Body of pancreas (tissue), 4 donors: ENCODE measurements around the gene STAT5B. TPM values are rescaled to one million over a fixed set of nuclear protein-coding genes. Genes with fewer than 3 reads are reported as not detected.
"Not testable (repeated sequence)": the region's sequence is repeated elsewhere in the genome, so short reads cannot be mapped to it uniquely, and the experiment has no call there.

Experiments used
- ATAC-seq: fragments of 150-250 bp; one replicate; pipeline ENCODE4 v1.9.1; 2016
- DNase-seq, 4 donors: peaks; one replicate each; pipeline ENCODE4 v3.0.0-alpha.2; 2019
- H3K27ac ChIP-seq, 4 donors: fragments of 200-600 bp; sonication (generic); 1 replicate in 3 of 4; 2 replicates in 1 of 4; pipeline versions ENCODE4 v1.5.1 to v1.6.1; 2016 to 2019; ENCODE audit warnings: mild to moderate bottlenecking in 1 of 4, mixed read lengths in 1 of 4, moderate library complexity in 1 of 4
- H3K27me3 ChIP-seq, 2 donors: fragments of 200-600 bp; sonication (generic); one replicate each; pipeline ENCODE4 v1.6.0; 2016; ENCODE audit warnings: mild to moderate bottlenecking in 1 of 2
- H3K36me3 ChIP-seq, 2 donors: fragments of 200-600 bp; sonication (generic); replicated peaks in 1 of 2; 2 replicates each; pipeline ENCODE4 v1.5.1; 2016; ENCODE audit warnings: low read depth in 2 of 2; ENCODE audit not compliant: insufficient read depth in 1 of 2
- H3K4me1 ChIP-seq: fragments of 200-600 bp; sonication (generic); one replicate; pipeline ENCODE4 v1.6.0; 2016
- H3K4me3 ChIP-seq, 2 donors: fragments of 200-600 bp; sonication (generic); 1 replicate in 1 of 2; 2 replicates in 1 of 2; pipeline ENCODE4 v1.5.1; 2016 to 2019
- H3K9me3 ChIP-seq, 3 donors: fragments of 200-600 bp; sonication (generic); 1 replicate in 2 of 3; 2 replicates in 1 of 3; pipeline ENCODE4 v1.5.1; 2016
- CTCF ChIP-seq, 7 experiments: fragments of 450-650 bp in 4 of 7; fragments of 200-600 bp in 3 of 7; sonication (generic) in 3 of 7; IDR thresholded peaks; one replicate each; pipeline ENCODE4 v1.5.1; 2016 to 2019; ENCODE audit warnings: antibody characterized with exemption in 7 of 7
- POLR2A ChIP-seq, 3 donors: fragments of 450-650 bp; IDR thresholded peaks; one replicate each; pipeline ENCODE4 v1.6.1; 2016; ENCODE audit warnings: antibody characterized with exemption in 3 of 3, mild to moderate bottlenecking in 2 of 3
- WGBS, 2 donors: methylation state at CpG; one replicate each; pipeline ENCODE4 v1.1.5; 2017; 5-methylcytosine and 5-hydroxymethylcytosine counted together
- intact Hi-C: fragments of 100-400 bp; cut with DNase I; formaldehyde crosslinking; loops from one replicate; pipeline ENCODE4 v1.15.1; 2023
- total RNA-seq, 2 donors: library from RNA; depleted of rRNA; stranded (reverse); fragments of >200 nt; gene quantifications; one replicate each; pipeline ENCODE4 v1.1.0, GENCODE V29; 2016

The STAT5B gene
- total RNA-seq, 2 donors from 2014 or later: 35.3 TPM

GRCh38 chr17:42188749-42189650 lies 87.2 kb downstream of the STAT5B start:
- Histone ChIP-seq H3K9me3 (no peaks in the 10 kb centered on the region), H3K27ac (no peak overlapping the region), H3K4me3 (no peak overlapping the region), H3K4me1 (peaks cover 26% of the 10 kb centered on the region), H3K36me3 (no peaks in the 10 kb centered on the region), H3K27me3 (no peaks in the 10 kb centered on the region)
- ATAC-seq (no peak), DNase-seq (peak in 1 of 4 donors; percentile 51)
- no peak for TF ChIP-seq CTCF (IDR thresholded peaks at IDR 0.05)
- no peak for TF ChIP-seq POLR2A (IDR thresholded peaks at IDR 0.05)
- WGBS, 2 donors: 67 to 75% methylated on average over 10 to 19 of the region's 19 CpGs
- intact Hi-C loops: no loop called here

- intact Hi-C loops: no loop called here
- Histone ChIP-seq H3K9me3 (no peaks in the 10 kb centered on the region), H3K27me3 (no peaks in the 10 kb centered on the region), H3K4me3 (no peak overlapping the region), H3K27ac (no peak overlapping the region), H3K36me3 (no peaks in the 10 kb centered on the region), H3K4me1 (peaks cover 25% of the 10 kb centered on the region)
- no peak for DNase-seq
- no peak for TF ChIP-seq POLR2A (IDR thresholded peaks at IDR 0.05)
- no peak for TF ChIP-seq CTCF (IDR thresholded peaks at IDR 0.05)
- ATAC-seq: no peak
- 64 to 70% methylated on average over 2 of the region's 2 CpGs for WGBS, 2 donors
These were observed 88.4 kb downstream of the STAT5B start for GRCh38 chr17:42187833-42188232.

- DNase-seq, H3K9me3 ChIP-seq, H3K27ac ChIP-seq, ATAC-seq, H3K36me3 ChIP-seq, H3K27me3 ChIP-seq, H3K4me3 ChIP-seq, intact Hi-C loops: not testable (repeated sequence)
- peaks cover 22% of the 10 kb centered on the region for H3K4me1 ChIP-seq
- 80 to 85% methylated on average over 5 of the region's 5 CpGs for WGBS, 2 donors
These were observed 90.0 kb downstream of the STAT5B start for GRCh38 chr17:42186191-42186590.

- WGBS, 2 donors: 82 to 83% methylated on average over 7 of the region's 7 CpGs
- H3K27ac ChIP-seq: no peak overlapping the region
- no peaks in the 10 kb centered on the region for H3K9me3 ChIP-seq
- H3K36me3 ChIP-seq: no peaks in the 10 kb centered on the region
- no peak for DNase-seq
- no peak for ATAC-seq
- H3K4me3 ChIP-seq: no peak overlapping the region
- H3K27me3 ChIP-seq: peaks cover 0 to 6% of the 10 kb centered on the region in 2 donors
- TF ChIP-seq CTCF (IDR thresholded peaks at IDR 0.05) (no peak), POLR2A (IDR thresholded peaks at IDR 0.05) (no peak)
- peaks cover 29% of the 10 kb centered on the region for H3K4me1 ChIP-seq
- intact Hi-C loops: no loop called here
These were observed 90.6 kb downstream of the STAT5B start for GRCh38 chr17:42185621-42185930.

GRCh38 chr17:42184713-42185620 lies 91.2 kb downstream of the STAT5B start, which contains the start of gene HCRT:
TSS of gene HCRT (minus strand) at chr17:42185452. CDS start at chr17:42185365, 87 bp downstream.
- WGBS, 2 donors: 79 to 84% methylated on average over 7 to 11 of the region's 11 CpGs
- Histone ChIP-seq H3K27ac (peak within 1 kb of the TSS; percentile 28 to 80 (median 60)), H3K36me3 (no peaks in the 10 kb centered on the region), H3K27me3 (peaks cover 0 to 6% of the 10 kb centered on the region in 2 donors), H3K4me3 (no peak within 1 kb of the TSS), H3K4me1 (peaks cover 35% of the 10 kb centered on the region), H3K9me3 (no peaks in the 10 kb centered on the region)
- DNase-seq: no peak
- TF ChIP-seq CTCF (IDR thresholded peaks at IDR 0.05): no peak
- no peak for TF ChIP-seq POLR2A (IDR thresholded peaks at IDR 0.05)
- no peak for ATAC-seq
- intact Hi-C loops: no loop called here
